Fibroblast of skin of right quadriceps (primary cell): ENCODE data around the gene ASB15.
"Not testable (repeated sequence)": the region's sequence is repeated elsewhere in the genome, so short reads cannot be mapped to it uniquely, and the experiment has no call there.

Experiments used
- DNase-seq: peaks from one replicate; pipeline ENCODE4 v3.0.0-alpha.2; 2013

The ASB15 gene

DNA sequence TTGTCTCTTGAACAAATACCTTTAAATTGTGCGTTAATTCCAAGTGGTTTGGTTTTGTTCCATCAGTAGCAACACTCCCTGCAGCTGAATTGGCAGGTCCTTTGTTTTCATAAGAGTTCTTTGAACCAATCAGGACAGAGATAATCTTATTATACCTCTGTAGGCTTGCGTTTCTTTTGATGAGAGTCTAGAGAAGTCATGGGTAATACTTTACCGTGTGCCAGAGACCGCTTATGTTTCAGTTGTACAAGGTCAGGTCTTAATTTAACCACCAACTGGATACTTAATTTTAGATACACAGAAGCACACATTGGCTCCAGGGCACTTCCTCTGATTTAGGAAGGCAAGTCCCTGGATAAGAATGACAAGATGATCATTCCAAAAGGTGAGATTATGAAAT lies at the start of gene ASB15:
TSS of gene ASB15 (plus strand) at position 292 of the 400 bp plus-strand sequence. CDS start 12,682 bp downstream, outside the sequence.
- DNase-seq = no peak

DNA sequence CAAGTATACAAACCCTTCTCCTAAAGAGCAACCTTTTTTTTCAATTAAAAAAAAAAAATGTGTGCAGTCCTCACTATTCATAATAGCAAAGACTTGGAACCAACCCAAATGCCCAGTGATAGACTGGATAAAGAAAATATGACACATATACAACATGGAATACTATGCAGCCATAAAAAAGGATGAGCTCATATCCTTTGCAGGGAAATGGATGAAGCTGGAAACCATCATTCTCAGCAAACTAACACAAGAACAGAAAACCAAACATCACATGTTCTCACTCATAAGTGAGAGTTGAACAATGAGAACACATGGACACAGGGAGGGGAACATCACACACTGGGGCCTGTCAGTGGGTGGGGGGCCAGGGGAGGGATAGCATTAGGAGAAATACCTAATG lies 49.5 kb upstream of the ASB15 start:
- not testable (repeated sequence) for DNase-seq

DNA sequence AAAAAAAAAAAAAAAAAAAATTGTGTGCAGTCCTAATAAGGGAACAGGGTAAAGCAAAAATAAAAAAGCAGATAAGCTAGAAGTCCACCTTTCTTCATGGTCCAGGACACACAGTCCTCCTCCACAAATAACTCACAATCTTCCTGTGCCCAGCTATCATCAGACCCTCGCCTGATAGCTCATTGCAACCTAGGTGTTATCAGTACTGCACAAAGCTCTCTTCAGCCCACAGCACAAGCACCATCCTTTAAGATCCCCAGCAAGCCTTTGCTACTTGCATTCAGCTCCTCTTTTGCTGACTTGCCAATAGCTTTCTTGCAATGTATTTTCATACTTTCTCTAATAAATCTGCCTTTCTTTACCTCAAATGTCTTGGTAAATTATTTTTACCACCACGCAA lies 49.0 kb upstream of the ASB15 start:
- DNase-seq = no peak

DNA sequence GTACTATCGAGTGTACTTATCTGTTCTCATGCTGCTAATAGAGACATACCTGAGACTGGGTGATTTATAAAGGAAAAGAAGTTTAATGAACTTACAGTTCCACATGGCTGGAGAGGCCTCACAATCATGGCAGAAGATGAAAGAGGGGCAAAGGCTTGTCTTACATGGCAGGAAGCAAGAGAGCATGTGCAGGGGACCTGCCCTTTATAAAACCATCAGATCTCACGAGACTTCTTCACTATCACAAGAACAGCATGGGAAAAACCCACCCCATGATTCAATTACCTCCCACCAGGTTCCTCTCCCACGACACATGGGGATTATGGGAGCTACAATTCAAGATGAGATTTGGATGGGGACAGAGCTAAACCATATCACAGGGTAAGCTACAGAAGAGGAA lies 48.5 kb upstream of the ASB15 start:
- DNase-seq = no peak

DNA sequence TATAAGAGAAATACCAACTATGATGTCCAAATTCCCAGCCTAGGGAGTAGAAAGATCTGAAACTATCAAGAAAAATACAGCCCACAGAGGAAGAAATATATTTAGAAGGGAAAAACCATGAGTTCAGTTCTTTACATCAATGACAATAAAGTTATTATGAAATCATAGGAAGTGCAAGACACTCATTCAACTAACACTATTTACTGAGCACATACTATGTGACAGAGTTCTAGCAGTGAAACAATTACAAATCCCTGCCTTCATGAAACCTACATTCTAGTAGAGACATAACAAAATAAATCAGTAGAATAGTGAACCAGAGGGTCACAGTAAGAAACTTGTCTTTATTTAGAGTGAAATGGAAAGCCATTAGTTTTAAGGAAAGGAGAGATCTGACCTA lies 46.1 kb upstream of the ASB15 start:
- DNase-seq = no peak

DNA sequence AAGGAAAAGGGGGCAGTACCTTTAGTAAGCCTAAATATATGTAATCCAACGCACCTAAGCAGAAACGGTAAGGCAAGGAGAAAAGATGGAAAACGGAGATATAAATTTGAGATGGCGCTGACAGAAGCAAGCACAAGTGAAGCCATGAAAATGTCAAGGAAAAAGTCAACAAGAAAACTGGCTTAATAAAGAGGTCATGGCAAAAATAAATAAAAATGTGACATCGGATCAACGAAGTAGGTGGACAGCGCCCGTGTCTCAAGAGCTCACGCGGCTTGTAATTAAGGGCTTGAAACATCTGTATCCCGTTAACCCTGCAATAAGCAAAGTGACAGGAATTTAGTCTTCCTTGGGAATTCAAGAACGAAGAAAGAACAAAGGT lies 44.6 kb upstream of the ASB15 start:
- no peak for DNase-seq

DNA sequence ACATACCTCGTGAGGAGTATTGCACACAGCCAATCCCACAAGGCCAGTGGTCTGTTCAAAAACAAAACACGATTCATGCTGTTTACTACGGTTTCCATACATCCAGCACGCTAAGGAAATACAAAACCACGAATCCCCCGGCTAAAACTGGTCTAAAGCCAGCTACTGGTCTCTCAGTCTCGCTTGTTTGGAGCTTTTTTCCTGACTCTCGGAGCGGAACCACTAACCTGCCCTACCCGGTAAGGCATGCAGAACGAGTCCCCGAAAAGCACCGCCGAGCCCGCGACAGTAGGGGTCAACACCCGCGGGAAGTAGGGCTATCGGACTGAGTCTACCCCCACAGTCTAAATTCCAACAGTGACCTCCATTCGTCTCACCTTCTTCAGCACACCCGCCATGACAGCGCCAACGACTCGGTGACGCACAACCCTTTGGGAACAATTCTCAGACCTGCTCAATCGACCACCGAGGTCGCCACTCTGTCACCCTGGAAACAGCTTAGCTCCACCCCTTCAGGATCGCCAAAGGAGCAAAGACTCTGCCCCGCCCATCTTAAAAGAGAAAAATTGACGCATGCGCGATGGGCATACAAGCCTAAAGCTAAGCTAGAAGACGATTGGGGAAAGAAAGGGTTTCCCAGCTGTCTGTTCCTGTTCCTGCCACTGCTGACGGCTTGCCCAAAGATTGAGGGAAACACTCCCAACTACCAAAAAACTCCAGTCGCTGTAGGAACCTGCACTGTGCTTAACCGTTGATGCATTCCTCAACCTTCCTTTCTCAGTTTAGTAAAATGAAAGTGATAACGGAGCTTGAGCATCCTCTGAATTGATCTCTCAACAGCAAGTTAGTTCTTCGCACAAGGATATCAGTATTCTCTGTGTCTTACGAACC lies 44.0 kb upstream of the ASB15 start, which contains the start of gene NDUFA5:
TSS of gene NDUFA5 (minus strand) at position 421 of the 891 bp plus-strand sequence. CDS start at position 398, 23 bp downstream.
- peak; percentile 99 for DNase-seq

DNA sequence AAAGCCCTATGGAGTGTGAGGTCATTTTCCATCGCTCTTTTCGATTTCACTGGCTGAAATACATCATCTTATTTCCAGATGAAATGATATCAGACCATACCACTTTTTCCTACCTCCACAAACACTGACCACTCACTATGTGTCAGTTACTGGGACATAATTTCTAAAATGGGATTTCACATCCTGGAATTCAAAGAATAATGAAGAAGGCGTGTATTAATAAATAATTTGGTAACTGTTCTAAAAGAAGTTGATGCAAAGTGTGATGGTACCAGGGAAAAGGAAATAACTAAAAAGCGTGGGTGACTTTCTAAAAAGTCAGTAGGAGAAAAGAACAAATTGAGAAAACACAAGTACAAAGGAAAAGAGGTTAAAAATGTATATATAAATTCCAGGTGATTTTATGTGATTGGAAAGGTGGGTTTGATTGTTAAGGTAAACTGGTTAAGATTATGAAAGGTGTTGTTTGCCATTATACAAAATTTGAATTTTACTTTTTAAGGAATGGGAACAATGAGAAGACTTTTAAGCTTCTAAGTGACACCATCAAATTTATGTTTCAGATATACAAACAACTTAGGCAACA lies 43.2 kb upstream of the ASB15 start:
- no peak for DNase-seq

DNA sequence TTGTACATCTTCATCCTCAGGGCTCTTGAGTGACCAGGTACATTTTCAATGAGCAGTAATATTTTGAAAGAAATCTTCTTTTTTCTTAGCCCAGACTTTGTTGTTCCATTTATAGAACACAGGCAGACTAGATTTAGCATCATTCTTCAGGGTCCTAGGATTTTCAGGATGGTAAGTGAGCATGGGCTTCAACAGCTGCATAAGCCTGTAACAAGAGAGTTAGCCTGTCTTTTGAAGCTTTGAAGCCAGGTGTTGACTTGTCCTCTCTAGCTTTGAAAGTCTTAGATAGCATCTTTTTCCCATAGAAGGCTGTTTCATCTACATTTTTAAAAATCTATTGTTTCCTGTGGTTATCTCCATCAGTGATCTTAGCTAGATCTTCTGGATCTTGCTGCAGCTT lies 39.5 kb upstream of the ASB15 start:
- DNase-seq = no peak

DNA sequence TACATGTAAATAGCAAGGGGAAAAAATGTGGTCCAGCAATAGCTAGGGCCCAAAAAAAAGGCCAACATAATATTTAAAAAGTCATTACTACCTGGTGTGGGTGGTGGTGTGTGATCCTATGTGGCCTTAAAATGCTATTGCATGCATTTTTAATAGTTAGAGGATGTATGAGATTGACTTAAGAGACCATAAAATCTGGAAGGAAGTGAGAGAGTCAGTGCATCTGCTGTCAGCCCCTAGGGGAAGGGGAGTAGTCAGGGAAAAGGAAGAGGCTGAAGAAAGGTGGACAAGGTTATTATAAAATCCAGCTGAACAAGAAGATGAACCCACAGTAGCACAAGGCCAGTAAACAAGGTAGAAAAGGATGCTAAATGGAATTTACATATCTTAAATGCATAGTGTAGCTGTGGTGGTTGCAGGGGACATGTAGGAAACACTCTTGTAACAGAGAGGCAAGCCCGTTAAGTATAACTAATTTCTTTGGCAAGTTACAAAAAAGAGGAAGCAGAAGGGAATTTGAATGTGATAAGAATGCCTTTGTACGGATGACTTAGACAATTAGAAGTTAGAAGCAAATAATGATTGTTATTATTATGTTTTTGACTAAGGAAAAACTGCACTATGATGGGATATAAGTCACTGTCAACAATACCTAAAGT lies 32.1 kb upstream of the ASB15 start:
- DNase-seq = no peak

DNA sequence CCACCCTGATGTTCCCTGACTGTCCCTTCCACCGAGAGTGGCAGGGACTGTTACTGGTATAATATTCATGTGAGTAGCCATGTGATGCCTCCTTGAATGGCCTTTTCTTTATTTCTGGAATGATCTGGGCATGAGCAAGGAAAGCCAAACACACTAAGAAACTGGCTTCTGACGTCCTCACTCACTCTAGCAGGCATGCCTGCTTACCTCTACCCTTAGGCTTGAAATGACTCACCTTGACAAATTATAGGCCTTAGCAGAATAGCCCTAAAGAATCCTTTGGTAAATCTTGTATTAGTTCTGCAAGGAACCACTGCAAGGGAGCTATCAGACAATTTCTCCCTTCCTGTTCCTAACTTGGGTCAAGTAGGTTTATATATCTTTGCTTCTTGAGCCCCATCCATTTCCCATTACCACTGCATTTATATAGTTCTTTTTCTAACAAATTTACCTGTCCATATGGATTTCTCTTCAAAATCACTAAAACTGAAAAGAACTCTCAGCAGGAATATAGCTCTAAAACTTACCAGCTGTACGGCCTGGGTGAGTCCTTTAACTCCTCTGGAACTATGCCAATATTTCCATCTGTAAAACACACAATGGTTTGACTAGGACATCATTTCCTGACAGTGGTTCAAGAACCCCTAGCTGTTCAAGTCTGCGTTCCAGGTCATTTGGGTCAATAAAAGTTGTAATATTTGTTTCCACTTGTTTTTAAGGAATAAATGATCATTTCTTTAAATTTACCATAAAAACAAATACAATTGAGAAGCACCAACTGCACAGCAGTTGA lies 31.0 kb upstream of the ASB15 start:
- DNase-seq = no peak

DNA sequence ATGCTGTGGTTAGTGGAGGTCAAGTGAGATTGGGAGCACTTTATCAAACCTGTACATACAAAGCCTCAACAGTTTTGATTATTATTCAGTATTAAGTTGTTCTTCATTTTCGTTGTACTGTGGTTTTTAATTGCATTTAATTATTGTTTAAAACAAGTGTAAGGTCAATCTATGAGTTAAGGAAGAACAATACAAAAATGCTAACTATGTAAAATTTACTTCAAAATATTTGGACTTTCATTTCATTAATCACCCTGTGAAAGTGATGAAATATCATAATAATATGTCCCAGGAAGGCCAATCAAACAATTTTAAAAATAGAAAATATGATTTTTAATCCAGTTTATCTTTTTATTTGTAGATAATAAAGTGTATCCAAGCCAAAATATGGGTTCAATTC lies 30.4 kb upstream of the ASB15 start:
- DNase-seq = no peak

DNA sequence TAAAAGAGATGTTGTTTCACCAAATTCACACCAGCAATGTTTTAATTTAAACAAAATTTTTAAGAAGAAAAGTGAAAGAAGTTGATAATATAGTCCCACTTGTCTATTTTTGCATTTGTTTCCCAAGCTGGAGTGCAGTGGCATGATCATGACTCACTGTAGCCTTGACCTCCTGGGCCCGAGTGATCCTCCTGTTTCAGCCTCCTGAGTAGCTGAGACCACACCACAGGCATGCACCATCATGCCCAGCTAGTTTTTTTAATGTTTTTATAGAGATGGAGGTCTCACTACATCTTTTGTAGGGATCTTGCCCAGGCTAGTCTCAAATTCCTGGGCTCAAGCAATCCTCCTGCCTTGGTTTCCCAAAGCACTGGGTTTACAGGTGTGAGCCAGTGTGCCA lies 29.9 kb upstream of the ASB15 start:
- DNase-seq = no peak

DNA sequence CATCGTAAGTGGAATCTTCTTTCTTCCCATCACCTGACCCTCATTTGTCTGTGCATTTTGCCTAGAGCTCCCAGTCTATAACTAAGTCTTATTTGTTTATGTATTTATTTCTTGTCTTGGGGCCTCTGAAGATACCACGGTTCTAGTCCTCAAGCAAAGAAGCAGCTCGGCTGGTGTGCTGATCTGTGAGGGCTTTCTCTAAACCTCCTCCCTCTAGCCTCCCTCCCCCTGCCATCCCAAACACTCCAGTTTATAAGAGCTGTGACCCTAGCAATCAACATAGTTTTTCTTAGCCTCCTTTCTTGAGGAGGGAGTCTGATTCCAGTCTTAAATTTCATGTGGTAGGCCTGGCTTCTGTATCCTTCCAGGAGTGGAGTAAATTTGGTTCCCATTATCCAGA lies 28.3 kb upstream of the ASB15 start:
- no peak for DNase-seq

DNA sequence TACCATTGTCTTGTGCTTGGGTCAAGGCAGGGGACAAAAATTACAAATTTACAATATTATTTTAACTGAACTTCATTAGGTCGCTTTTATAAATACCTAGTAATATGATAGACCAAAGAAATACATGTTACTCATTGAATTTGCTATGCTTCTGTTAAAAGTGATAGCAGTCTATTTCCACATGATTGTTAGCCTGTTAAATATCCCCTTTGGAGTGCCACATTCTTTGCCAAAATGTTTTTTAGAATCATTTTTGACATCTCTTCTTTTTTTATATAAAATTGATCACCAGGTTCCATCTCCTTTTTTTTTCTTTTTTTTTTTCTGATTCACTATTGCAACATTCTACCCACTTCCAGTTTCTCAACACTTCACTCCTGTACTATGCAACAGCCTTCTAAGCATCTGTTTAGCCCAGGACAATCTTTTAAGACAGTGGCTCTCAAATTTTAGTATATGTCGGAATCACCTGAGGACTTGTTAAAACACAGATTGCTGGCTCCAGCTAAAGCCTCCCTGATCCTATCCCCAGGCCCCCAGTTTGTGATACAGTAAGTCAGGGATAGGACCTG lies 27.6 kb upstream of the ASB15 start:
- DNase-seq = no peak

DNA sequence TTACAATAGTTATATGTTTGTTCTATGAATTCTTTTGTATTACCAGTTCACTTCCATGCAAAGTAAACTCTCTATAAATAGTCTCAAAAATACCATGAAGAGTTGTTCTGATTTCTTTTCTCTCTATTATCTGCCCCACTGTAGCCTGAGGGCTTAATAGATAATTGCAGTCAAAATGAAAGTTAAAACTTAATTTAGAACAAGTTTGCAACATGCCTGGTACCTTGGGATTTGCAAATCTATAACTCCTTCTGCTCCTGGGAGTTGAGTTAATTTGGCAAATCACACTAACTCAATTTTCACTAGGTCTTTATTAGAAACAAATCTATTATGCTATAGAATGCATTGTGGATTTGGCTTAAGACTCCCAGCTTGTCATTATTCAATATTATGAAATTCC lies 22.2 kb upstream of the ASB15 start:
- DNase-seq = no peak

DNA sequence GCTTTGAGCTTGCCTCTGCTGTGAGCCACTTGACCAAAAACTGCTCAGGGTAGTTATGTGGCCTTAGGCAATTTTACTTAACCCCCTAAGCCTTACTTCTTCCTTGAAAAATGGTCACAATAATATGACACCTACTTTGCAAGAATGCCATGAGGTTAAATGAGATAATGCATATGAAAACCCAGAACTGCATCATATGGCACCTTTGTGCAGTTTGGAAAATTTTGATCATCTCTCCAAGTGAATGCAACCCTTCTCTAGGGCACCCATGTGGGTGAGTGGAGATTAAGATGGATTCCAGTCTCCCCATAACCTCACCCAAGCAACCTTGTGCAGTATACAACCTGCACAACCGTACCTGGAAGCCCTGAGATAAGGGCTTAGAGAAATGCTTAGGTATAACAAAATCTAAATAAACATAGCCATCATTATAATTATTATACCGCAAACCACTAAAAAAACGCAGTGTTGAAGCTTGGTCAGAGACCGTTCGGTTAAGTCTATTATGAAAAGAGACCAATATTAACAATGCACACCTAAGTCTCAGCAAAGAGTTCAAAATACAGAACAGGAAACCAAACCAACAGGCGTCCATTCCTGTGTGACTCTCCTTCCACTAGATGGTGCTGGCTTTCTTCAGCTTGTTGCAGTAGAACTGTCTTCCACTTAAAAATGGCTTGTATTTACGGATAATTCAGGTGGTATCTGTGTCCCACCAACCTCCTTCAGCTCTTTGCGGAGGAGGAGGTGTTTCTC lies 21.0 kb upstream of the ASB15 start:
- DNase-seq = peak; percentile 10

DNA sequence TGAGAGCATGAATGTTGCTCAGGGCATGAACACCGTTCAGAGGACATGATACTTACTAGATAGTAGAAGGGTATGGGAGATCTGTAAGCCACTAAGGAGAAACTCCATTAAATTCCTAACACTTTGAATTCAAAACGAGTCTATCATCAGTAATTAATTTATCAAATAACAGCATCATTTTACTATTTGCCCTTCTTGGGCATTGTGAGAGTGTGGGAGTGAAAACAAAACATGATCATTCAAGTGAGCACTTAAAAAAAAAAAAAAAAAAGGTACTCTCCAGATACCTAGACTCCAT lies 20.5 kb upstream of the ASB15 start:
- no peak for DNase-seq

DNA sequence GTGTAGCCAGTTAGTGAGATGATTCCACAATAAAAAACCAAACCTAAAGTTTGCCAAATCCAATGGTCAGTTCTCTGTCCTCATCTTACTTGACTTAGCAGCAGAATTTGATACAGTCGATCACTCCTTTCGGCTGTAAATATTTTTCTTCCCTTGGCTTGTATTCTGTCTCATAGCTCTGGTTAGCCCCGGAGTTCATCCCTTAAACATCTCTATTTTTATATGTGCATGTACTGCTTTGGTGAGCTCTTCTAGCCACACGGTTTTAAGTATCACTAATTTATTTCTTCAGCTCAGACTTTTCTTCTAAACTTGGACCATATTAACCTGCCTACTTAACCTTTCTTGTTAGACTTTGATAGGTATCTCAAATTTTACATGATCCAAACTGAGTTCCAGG lies 17.8 kb upstream of the ASB15 start:
- DNase-seq = no peak

DNA sequence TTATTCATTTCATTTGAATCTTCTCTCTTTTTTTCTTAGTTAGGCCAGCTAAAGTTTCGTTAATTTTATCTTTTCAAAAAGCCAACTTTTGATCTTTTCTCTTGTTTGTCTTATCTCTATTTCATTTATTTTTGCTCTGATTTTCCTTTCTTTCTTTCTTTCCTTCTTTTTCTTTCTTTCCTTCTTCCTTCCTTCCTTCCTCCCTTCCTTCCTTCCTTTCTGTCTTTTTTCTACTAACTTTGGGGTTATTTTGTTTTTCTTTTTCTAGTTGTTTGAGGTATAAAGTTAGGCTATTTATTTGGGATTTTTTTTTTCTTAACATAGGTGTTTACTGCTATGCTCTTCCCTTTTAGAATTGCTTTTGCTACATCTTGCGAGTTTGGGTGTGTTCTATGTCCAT lies 13.2 kb upstream of the ASB15 start:
- DNase-seq = no peak

DNA sequence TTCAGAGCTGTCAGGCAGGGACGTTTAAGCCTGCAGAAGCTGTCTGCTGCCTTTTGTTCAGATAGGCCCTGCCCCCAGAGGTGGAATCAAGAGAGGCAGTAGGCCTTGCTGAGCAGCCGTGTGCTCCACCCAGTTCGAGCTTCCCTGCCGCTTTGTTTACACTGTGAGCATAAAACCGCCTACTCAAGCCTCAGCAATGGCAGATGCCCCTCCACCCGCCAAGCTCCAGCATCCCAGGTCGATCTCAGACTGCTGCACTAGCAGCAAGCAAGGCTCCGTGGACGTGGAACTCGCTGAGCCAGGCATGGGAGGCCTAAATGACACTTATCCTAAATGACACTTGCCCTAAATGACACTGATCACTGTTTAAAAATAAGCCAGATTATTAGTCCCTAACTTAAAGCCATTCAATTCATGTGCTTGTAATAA lies 6.8 kb upstream of the ASB15 start:
- DNase-seq = no peak

DNA sequence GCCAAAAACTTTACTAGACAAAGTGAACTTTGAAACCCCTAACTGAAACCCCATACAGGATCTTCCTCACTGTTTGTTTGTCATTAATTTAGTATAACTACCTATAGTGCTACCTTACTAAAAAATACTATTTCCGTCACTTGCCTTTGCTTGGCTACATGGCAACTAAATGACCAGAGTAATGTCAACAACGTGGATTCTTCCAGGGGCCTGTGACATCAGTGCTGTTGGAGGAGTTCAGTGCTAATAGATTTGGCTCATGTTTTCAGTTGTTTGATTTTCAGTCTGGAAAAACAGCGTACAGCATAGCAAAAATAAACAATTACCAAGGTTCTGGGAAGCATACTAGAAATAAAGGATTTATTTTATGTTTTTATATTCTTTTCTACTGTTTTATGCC lies 3.0 kb upstream of the ASB15 start:
- no peak for DNase-seq
